T47D (cell line): ENCODE results near the gene RMND5B.
"Not testable (repeated sequence)": the region's sequence is repeated elsewhere in the genome, so short reads cannot be mapped to it uniquely, and the experiment has no call there.

Source experiments
- DNase-seq, 2 experiments: peaks; one replicate each; pipeline versions ENCODE4 v3.0.0 to v3.0.0-alpha.2; 2011 to 2012; ENCODE audit warnings: low read depth in 1 of 2, low spot score in 1 of 2
- JUND ChIP-seq: IDR thresholded peaks from 2 replicates; pipeline ENCODE4 v1.6.1; 2012; ENCODE audit warnings: low read depth
- in situ Hi-C: cut with HindIII; loops from 2 replicates; pipeline ENCODE4 v1.10.0; 2016; ENCODE audit warnings: low sequenced_read_pairs, low pct_unique_long_range_greater_than_20kb

The RMND5B gene

DNA sequence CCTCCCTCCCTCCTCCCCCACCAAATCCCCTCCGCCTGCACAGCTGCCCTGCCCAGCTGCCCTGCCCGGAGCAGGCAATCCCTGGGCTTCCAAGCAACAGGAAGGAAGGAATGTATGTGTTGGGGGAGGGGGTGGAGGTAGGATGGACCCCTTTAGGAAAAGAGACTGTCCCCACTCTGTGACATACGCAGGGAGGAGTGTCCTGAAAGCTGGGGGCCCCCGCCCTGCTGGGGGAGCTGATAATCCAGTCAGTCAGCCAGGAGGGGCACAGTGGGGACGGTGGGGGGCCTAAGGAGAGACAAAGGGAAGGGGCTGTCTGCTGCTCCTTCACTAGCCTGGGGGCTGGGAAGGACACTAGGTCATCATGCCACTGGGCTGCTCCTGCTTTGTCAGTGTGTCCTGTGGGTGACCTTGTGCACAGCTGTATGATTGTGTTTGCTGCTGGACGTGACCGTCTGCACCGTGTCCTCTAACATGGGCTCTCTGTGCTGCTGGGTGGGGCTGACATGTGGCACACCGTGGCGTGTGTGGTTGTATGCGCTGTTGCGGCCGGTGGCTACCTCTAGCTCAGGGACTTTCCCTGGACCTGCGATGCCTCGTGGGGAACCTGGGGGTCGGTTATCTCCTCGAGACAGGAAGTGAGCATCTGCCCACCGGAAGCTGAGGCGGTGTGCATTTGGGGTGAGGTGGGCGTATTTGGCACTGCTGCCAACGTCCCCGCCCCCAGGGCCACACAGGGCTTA lies 14.5 kb upstream of the RMND5B start:
- no peak for DNase-seq
- TF ChIP-seq JUND = no peak
- in situ Hi-C loops = no loop called here

DNA sequence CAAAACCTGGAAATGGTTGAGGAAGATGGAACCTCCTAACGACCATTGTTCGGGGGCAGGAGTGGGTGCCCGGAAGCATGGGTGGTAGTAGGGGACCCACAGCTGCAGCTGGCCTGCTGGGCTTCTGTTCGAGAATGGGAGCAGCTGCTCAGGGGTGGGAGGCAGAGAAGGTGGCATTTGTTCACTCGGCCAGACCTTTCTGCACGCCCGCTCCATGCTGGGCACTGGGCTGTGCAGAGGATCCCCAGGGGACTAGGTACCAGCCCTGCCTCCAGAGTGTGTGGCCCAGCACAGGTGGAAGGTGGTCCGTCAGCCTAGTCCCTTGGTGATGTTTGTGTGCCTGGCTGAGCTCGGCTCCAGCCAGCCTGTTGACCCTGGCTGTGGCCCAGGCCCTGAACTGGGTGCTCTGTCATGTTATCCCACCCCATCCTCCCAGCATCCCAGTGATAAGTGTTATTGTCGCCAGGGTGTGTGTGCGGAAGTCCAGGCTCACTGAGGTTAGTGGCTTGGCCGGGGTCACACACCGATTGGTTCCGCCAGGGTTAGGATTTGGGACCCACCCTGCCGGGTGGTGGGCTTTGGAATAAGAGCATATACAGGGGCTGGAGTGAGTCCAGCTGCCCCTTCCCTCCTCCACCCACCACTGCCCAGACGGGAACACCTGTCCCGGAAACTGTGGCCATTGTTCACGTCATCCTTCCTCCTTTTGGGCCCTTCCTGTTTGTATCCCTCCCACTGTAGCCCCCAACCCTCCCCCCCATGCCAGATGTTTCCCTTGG lies 12.7 kb upstream of the RMND5B start:
- no peak for TF ChIP-seq JUND
- DNase-seq = no peak
- in situ Hi-C loops = no loop called here

GRCh38 chr5:178119915-178120606 lies 10.8 kb upstream of the RMND5B start:
- in situ Hi-C loops = no loop called here
- no peak for DNase-seq
- TF ChIP-seq JUND = no peak

DNA sequence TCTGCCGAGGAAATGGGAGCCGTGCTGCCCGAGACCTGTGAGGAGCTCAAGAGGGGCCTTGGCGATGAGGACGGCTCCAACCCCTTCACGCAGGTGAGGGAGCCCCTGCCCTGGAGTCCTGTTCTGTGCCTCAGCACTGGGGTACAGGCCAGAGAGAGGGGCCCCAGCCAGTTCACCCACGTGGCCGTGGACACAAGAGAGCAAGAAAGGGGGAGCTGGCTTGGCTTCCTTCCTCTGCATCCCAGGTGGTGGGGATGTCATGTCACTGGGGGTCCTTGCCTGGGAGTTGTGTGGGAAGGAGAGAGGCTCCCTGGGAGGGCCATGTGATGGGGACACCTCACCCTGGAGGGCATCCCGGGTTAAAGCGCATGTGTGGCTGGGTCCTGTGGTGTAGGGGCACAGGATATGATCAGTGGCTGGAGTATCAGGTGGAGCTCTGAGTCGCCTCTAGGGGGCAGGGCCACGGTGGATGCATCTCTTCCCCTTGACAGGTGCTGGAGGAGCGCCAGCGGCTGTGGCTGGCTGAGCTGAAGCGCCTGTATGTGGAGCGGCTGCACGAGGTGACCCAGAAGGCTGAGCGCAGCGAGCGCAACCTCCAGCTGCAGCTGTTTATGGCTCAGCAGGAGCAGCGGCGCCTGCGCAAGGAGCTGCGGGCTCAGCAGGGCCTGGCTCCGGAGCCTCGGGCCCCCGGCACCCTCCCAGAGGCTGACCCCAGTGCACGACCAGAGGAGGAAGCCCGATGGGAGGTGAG lies 10.0 kb upstream of the RMND5B start:
- TF ChIP-seq JUND = no peak
- DNase-seq = peak; percentile 74 to 77
- in situ Hi-C loops = no loop called here

DNA sequence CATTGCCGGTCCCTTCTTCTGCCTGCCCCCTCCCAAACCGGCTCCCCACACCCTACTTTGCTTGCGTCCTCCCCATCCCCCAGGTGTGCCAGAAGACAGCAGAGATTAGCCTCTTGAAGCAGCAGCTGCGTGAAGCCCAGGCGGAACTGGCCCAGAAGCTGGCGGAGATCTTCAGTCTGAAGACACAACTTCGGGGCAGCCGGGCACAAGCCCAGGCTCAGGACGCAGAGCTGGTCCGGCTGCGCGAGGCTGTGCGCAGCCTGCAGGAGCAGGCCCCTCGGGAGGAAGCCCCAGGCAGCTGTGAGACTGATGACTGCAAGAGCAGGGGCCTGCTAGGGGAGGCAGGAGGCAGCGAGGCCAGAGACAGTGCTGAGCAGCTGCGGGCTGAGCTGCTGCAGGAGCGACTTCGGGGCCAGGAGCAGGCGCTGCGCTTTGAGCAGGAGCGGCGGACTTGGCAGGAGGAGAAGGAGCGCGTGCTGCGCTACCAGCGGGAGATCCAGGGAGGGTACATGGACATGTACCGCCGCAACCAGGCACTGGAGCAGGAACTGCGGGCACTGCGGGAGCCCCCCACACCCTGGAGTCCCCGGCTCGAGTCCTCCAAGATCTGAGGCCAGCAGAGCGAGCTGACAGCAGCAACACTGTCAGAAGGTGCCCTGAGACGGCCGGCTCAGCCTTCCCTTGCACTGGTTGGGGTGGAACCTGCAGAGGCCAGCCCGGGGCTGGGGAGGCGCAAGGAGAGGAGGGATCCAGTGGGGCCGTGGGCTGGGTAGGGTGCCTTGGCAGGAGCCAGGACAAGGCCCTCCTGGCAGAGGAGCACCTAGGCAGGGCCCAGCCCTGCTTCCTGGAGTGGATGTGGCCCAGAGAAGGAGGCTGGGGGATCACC lies 9.2 kb upstream of the RMND5B start:
- in situ Hi-C loops = no loop called here
- no peak for DNase-seq
- TF ChIP-seq JUND = no peak

- DNase-seq = no peak
- in situ Hi-C loops = no loop called here
- no peak for TF ChIP-seq JUND
Observed at GRCh38 chr5:178122346-178122745, 8.5 kb upstream of the RMND5B start.

DNA sequence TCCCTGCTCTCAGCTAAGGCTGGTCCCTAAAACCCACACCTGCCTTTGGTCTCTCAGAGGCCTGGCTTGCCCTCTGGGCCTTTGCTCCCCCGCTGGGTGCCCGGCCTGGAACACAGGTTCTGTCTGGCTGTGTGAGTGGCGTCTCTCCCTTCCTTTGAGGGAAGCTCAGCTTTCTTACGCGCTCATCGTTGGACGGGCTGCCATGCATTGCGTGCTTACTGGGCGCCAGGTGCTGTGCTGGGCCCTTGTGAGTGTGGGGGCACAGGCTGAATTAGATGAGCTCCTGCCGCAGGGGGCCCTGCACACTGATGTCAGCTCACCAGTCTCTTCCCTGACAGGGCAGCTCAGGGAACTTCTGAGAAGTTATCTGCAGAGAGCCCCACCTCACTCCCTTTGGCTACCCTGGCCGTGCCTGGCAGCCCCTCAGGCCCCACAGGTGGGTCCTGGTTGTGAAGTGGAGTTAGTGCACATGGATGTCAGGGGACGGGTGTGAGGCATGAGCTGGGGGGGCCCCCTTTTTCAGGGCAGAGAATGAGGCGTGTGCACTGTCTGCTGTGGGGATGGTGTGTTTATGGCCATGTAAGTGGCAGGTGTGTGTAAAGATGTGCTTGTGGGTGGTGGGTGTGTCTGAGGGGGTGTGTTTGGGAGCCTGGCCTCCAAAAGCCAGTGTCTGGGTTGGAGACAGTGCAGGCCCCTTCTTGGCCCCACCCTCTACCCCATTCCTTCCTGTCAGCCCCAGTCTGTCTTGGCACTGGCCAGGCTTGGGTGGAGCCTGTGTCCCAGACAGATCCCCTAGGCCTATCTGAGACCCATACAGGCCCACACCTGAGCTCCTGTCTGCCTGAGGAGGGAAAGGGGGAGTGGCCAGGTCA lies 7.5 kb upstream of the RMND5B start:
- peak in 1 of 2 experiments; percentile 71 for DNase-seq
- TF ChIP-seq JUND = no peak
- in situ Hi-C loops = no loop called here

DNA sequence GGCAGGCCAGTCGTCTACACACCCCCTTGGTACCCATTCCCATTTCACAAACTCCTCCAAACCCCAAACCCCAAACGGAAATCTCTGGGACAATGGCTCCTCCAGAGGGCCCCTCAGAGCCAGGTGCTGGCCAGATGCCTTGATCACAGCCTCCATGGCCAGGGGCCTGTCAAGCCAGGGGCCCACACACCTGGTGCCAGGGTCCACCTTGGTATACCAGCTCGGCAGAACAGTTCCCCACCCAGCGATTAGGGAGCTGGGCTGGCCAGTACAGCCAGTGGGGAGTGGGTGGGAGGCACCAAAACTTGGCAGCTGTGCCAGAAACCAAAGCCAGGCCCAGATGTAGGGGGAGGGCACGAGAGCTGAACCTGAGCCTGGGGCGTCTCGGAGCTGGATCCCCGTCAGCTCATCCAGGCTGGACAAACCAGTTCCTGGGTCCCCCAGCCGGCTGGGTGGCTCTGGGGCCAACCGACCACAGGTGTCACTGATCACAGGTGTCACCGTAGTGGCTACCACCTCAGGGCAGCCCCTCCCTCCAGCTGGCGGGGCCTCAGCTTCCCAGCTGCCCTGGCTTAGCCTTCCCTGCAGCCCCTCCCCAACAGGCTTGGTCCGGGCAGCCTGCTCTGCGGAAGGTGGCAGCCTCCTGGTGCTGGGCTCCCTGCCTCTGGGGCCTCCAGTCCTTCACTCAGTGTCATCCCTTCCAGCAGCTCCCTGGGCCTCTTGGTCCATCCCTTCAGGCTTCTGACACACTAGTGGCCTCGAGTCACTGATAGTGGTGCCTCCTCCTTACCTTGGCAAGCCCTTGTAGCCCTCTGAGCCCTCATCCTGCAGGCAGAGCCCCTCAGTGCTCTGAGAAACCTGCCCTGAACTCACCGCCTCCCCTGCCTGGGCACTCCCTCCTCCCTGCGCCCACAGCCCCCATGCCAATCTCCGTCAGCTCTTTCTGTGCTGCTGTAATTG lies 6.6 kb upstream of the RMND5B start:
- TF ChIP-seq JUND = no peak
- DNase-seq = peak; percentile 87 to 95
- in situ Hi-C loops = no loop called here

- no peak for TF ChIP-seq JUND
- in situ Hi-C loops = no loop called here
- no peak for DNase-seq
Observed at GRCh38 chr5:178125253-178125906, 5.4 kb upstream of the RMND5B start.

- in situ Hi-C loops = no loop called here
- no peak for DNase-seq
- TF ChIP-seq JUND = no peak
Observed at GRCh38 chr5:178126556-178126955, 4.3 kb upstream of the RMND5B start.

DNA sequence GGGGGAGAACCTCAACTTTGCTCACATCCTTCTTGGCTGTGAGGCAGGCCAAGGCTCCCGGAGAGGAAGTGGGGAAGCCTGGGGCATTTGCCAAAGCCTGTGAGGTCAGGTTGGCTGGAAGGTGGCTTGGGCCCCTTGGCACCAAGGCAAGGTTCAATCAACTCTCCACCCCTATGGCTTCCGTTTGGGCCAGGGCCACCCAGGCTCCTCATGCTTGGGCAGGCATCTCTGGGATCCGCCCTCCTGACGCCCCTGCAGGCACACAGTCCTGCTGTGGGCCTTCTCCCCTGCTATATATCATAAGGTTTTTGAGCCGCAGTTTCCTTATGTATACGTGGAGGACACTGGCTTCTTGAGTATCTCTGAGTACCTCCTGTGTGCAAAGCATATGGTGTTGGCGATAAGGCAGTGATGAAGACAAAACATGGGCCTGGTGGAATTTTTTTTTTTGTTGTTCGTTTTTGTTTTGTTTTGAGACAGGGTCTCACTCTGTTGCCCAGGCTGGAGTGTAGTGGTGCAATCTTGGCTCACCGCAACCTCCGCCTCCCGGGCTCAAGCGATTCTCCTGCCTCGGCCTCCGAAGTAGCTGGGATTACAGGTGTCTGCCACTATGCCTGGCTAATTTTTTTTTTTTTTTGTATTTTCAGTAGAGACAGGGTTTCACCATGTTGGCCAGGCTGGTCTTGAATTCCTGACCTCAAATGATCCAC lies 3.4 kb upstream of the RMND5B start:
- in situ Hi-C loops, DNase-seq: not testable (repeated sequence)
